A549 (cell line): ENCODE measurements around the gene ZNF526. TPM values are rescaled to one million over a fixed set of nuclear protein-coding genes. Genes with fewer than 3 reads are reported as not detected.

ENCODE experiments used
- ATAC-seq, 2 experiments: fragments of 200-7000 bp in 1 of 2; fragments of >200 bp in 1 of 2; cut with Nextera tagmentation in 1 of 2; cut with Tn5 transposase in 1 of 2; 3 replicates each; pipeline versions ENCODE4 v1.8.0 to v1.9.1; 2018 to 2020; ENCODE audit warnings: mild to moderate bottlenecking in 1 of 2, moderate library complexity in 1 of 2
- CTCF ChIA-PET: fragments of 300-600 bp; sonication (Branson Sonifier 250); formaldehyde crosslinking; extraction: SDS; loops from one replicate; lab custom pipeline; 2021; ENCODE audit warnings: antibody characterized with exemption, inconsistent platforms; lab: Yijun Ruan, JAX
- POLR2A ChIA-PET: fragments of 350-600 bp; formaldehyde crosslinking; extraction: SDS; loops from one replicate; lab custom pipeline; 2021; ENCODE audit warnings: antibody characterized with exemption, inconsistent platforms; lab: Yijun Ruan, JAX
- DNase-seq, 2 experiments: peaks; one replicate each; pipeline versions ENCODE4 v3.0.0 to v3.0.0-alpha.2; 2011 to 2016; ENCODE audit warnings: low read depth in 1 of 2, low spot score in 1 of 2
- FAIRE-seq: peaks from 2 replicates; lab custom pipeline; 2011; peaks lifted over from hg19 to GRCh38; lab: Jason Lieb, UNC
- H3K27ac ChIP-seq, 2 experiments: fragments of >200 bp; sonication (Bioruptor Twin); formaldehyde crosslinking; 3 replicates each; pipeline ENCODE4 v1.5.1; 2016 to 2017
- H3K4me1 ChIP-seq: fragments of >200 bp; sonication (Bioruptor Twin); formaldehyde crosslinking; 3 replicates; pipeline ENCODE4 v1.6.1; 2016
- H3K4me2 ChIP-seq: fragments of >200 bp; sonication (Bioruptor Twin); formaldehyde crosslinking; 3 replicates; pipeline ENCODE4 v1.6.1; 2016
- H3K4me3 ChIP-seq: fragments of >200 bp; sonication (Bioruptor Twin); formaldehyde crosslinking; 3 replicates; pipeline ENCODE4 v1.5.1; 2016
- H3K9me3 ChIP-seq: fragments of >200 bp; sonication (Bioruptor Twin); formaldehyde crosslinking; 3 replicates; pipeline ENCODE4 v1.6.1; 2016
- BHLHE40 ChIP-seq: IDR thresholded peaks from 2 replicates; pipeline ENCODE4 v1.6.1; 2012; ENCODE audit warnings: low read depth, low read length, inconsistent platforms
- CBX2 ChIP-seq: fragments of 200-600 bp; sonication (generic); IDR thresholded peaks from 2 replicates; pipeline ENCODE4 v1.6.1; 2016; ENCODE audit warnings: low read depth, mild to moderate bottlenecking, borderline replicate concordance
- CBX8 ChIP-seq: fragments of 200-600 bp; sonication (generic); IDR thresholded peaks from 2 replicates; pipeline ENCODE4 v1.6.1; 2016
- CEBPB ChIP-seq, 2 experiments: fragments of >200 bp in 1 of 2; sonication (Bioruptor Twin) in 1 of 2; formaldehyde crosslinking in 1 of 2; IDR thresholded peaks; 2 replicates each; pipeline ENCODE4 v1.6.1; 2012 to 2016
- CHD2 ChIP-seq: fragments of 150-350 bp; IDR thresholded peaks from 2 replicates; pipeline ENCODE4 v1.6.1; 2014; ENCODE audit warnings: low read length; ENCODE audit not compliant: partially characterized antibody
- EHF ChIP-seq: fragments of 250-450 bp; sonication (Bioruptor Pico); IDR thresholded peaks from 2 replicates; pipeline ENCODE4 v1.5.0; 2020; ENCODE audit warnings: mild to moderate bottlenecking
- EHMT2 ChIP-seq: fragments of 200-600 bp; sonication (generic); IDR thresholded peaks from 2 replicates; pipeline ENCODE4 v1.6.1; 2016; ENCODE audit warnings: antibody characterized with exemption, low read depth, mild to moderate bottlenecking, moderate library complexity
- EP300 ChIP-seq, 2 experiments: fragments of >200 bp; sonication (Bioruptor Twin); formaldehyde crosslinking; IDR thresholded peaks; 2 replicates in 1 of 2; 3 replicates in 1 of 2; pipeline ENCODE4 v1.6.1; 2016 to 2017
- ESRRA ChIP-seq: fragments of 150-350 bp; IDR thresholded peaks from 2 replicates; pipeline ENCODE4 v1.6.1; 2014; ENCODE audit warnings: mild to moderate bottlenecking, low read length, borderline replicate concordance
- FOSB ChIP-seq: fragments of 250-450 bp; sonication (Bioruptor Pico); IDR thresholded peaks from 2 replicates; pipeline ENCODE4 v1.5.0; 2020; ENCODE audit warnings: mild to moderate bottlenecking, moderate library complexity
- GATA3 ChIP-seq: IDR thresholded peaks from 2 replicates; pipeline ENCODE4 v1.6.1; 2012; ENCODE audit warnings: borderline replicate concordance
- HOXA7 ChIP-seq: fragments of 250-450 bp; sonication (Bioruptor Pico); IDR thresholded peaks from 2 replicates; pipeline ENCODE4 v1.5.0; 2020; ENCODE audit warnings: mild to moderate bottlenecking, moderate library complexity
- HOXB13 ChIP-seq: fragments of 250-450 bp; sonication (Bioruptor Pico); IDR thresholded peaks from 2 replicates; pipeline ENCODE4 v1.5.0; 2020; ENCODE audit warnings: low read depth, mild to moderate bottlenecking, moderate library complexity
- HOXB5 ChIP-seq: fragments of 250-450 bp; sonication (Bioruptor Pico); IDR thresholded peaks from 2 replicates; pipeline ENCODE4 v1.5.0; 2020; ENCODE audit warnings: mild to moderate bottlenecking, moderate library complexity
- JUN ChIP-seq, 2 experiments: fragments of >200 bp; sonication (Bioruptor Twin); formaldehyde crosslinking; IDR thresholded peaks; 2 replicates in 1 of 2; 3 replicates in 1 of 2; pipeline ENCODE4 v1.6.1; 2016 to 2017
- MAZ ChIP-seq: fragments of 150-350 bp; IDR thresholded peaks from 2 replicates; pipeline ENCODE4 v1.6.1; 2014; ENCODE audit warnings: antibody characterized with exemption, low read depth, low read length, borderline replicate concordance
- NFE2L2 ChIP-seq: fragments of 150-350 bp; conservative IDR thresholded peaks from 2 replicates; pipeline ENCODE4 v1.6.1; 2014; ENCODE audit warnings: low read length
- NPAS2 ChIP-seq: fragments of 250-450 bp; sonication (Bioruptor Pico); IDR thresholded peaks from 2 replicates; pipeline ENCODE4 v1.8.0; 2022; ENCODE audit warnings: mild to moderate bottlenecking, moderate library complexity, borderline replicate concordance
- NR3C1 ChIP-seq: fragments of >200 bp; sonication (Bioruptor Twin); formaldehyde crosslinking; IDR thresholded peaks from 3 replicates; pipeline ENCODE4 v1.6.1; 2017
- POLR2A ChIP-seq: IDR thresholded peaks from 2 replicates; pipeline ENCODE4 v1.6.1; 2012; ENCODE audit warnings: mild to moderate bottlenecking, low read length
- RAD21 ChIP-seq, 2 experiments: fragments of >200 bp in 1 of 2; sonication (Bioruptor Twin) in 1 of 2; formaldehyde crosslinking in 1 of 2; IDR thresholded peaks in 1 of 2; conservative IDR thresholded peaks in 1 of 2; 2 replicates in 1 of 2; 3 replicates in 1 of 2; pipeline ENCODE4 v1.6.1; 2012 to 2018; ENCODE audit warnings: inconsistent platforms in 1 of 2
- RARB ChIP-seq: fragments of 250-450 bp; sonication (Bioruptor Pico); IDR thresholded peaks from 2 replicates; pipeline ENCODE4 v1.8.0; 2021; ENCODE audit warnings: mild to moderate bottlenecking, moderate library complexity
- RFX5 ChIP-seq: fragments of 450-650 bp; IDR thresholded peaks from 2 replicates; pipeline ENCODE4 v1.7.1; 2014; ENCODE audit warnings: antibody characterized with exemption, mild to moderate bottlenecking, moderate library complexity
- SMC3 ChIP-seq: fragments of >200 bp; sonication (Bioruptor Twin); formaldehyde crosslinking; IDR thresholded peaks from 3 replicates; pipeline ENCODE4 v1.6.1; 2018; ENCODE audit warnings: inconsistent platforms
- SREBF2 ChIP-seq: fragments of 450-650 bp; IDR thresholded peaks from 2 replicates; pipeline ENCODE4 v1.6.1; 2014; ENCODE audit warnings: mild to moderate bottlenecking, moderate library complexity
- TP53 ChIP-seq: fragments of 250-450 bp; sonication (Bioruptor Pico); IDR thresholded peaks from 2 replicates; pipeline ENCODE4 v1.5.0; 2021; ENCODE audit warnings: mild to moderate bottlenecking, moderate library complexity
- ZC3H11A ChIP-seq: fragments of 450-650 bp; IDR thresholded peaks from 2 replicates; pipeline ENCODE4 v1.6.1; 2014; ENCODE audit warnings: antibody characterized with exemption, mild to moderate bottlenecking
- ZFP36 ChIP-seq: fragments of 450-650 bp; IDR thresholded peaks from 2 replicates; pipeline ENCODE4 v1.6.1; 2014; ENCODE audit warnings: borderline replicate concordance; ENCODE audit not compliant: partially characterized antibody
- ZNF302 ChIP-seq: fragments of 250-450 bp; sonication (Bioruptor Pico); IDR thresholded peaks from 2 replicates; pipeline ENCODE4 v1.9.0; 2021; ENCODE audit warnings: inconsistent platforms, mild to moderate bottlenecking, moderate library complexity
- ZSCAN20 ChIP-seq: fragments of 250-450 bp; sonication (Bioruptor Pico); IDR thresholded peaks from 2 replicates; pipeline ENCODE4 v1.8.0; 2022; ENCODE audit warnings: mild to moderate bottlenecking, moderate library complexity
- WGBS: methylation state at CpG from one replicate; pipeline ENCODE4 v1.1.6; 2017; ENCODE audit errors: missing lambda C conversion rate; 5-methylcytosine and 5-hydroxymethylcytosine counted together
- polyA plus RNA-seq, 4 experiments: library from polyadenylated mRNA; depleted of rRNA in 3 of 4; stranded (reverse); fragments of >200 nt; fragmentation: RNase III in 1 of 4; extraction: RNeasy Plus Mini Kit Qiagen cat#74134 plus additional on column Dnase treatment in 1 of 4; gene quantifications; 2 replicates in 3 of 4; 3 replicates in 1 of 4; pipeline ENCODE4 v1.2.3, GENCODE V29; 2011 to 2017
- TF ChIP-seq, protein P1 (sequence below): fragments of 250-450 bp; sonication (Bioruptor Pico); IDR thresholded peaks from 2 replicates; pipeline ENCODE4 v1.5.0; 2021; ENCODE audit warnings: mild to moderate bottlenecking, moderate library complexity, borderline replicate concordance
- TF ChIP-seq, protein P2 (sequence below): fragments of 450-650 bp; IDR thresholded peaks from 2 replicates; pipeline ENCODE4 v1.6.1; 2014; ENCODE audit warnings: antibody characterized with exemption
- TF ChIP-seq, protein P3 (sequence below): fragments of 200-600 bp; sonication (generic); IDR thresholded peaks from 2 replicates; pipeline ENCODE4 v1.6.1; 2016; ENCODE audit warnings: antibody characterized with exemption, mild to moderate bottlenecking, moderate library complexity
- TF ChIP-seq, protein P4 (sequence below): fragments of >200 bp; sonication (Bioruptor Twin); formaldehyde crosslinking; IDR thresholded peaks from 3 replicates; pipeline ENCODE4 v1.6.1; 2016

Gene ZNF526
- polyA plus RNA-seq, 2 of the 4 experiments (the other 2 are of a cell fraction): 7.1 to 12.9 TPM

DNA sequence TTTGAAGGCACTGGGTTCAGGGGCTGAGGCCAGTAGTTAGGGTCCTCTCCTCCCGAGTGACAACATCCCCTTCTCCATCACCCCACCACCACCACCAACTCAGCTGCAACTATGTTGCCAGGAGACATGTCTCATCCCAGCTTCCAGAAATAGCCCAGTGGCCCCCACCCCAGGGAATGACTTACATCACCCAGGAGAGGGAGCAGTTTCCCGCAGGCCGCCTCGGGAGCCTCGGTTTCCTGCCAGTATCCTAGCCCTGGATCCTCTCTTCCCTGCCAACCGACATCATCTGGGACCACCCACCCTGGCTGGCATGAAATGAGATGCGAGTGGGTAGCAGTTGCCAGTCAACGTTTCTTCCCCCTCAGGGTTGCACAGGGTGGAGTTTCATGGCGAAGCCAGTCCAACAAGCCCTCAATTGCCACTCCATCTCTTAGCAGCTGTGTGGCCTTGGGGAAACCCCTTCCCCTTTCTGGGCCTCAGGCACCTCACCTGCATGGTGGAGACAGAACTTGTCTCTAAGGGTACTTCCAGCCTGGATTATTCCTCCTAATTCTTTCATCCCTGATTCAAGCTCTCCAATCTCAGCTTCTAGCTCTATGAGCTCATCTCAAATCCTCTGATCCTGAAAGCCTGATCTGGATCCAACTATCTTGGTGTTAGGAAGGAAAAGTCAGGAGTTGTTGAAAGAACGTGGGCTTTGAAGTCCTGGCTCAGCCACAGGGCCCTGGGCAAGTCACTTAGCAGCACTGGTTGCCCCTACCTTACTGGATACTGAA, 26.2 kb downstream of the ZNF526 start:
- CTCF ChIA-PET: interaction anchor here (0.7 to 21.7 kb wide), 31 partner anchors 11 to 373 kb away, joined by 3 to 616 read pairs (median 5); partner anchors contain the start of genes CIC, ERF, PAFAH1B3 and POU2F2
- ATAC-seq (no peak), FAIRE-seq (peak; percentile 68), DNase-seq (peak; percentile 85 to 94)
- Histone ChIP-seq H3K9me3 (no peaks in the 10 kb centered on the region), H3K4me1 (peaks cover 66% of the 10 kb centered on the region), H3K4me2 (peak overlapping the region; percentile 25; the same call in 1 of the 3 replicates), H3K4me3 (no peak overlapping the region), H3K27ac (peak overlapping the region; percentile 0 to 90; a peak in 4 of 6 replicates)
- POLR2A ChIA-PET: interaction anchor here (0.7 to 2.2 kb wide), 9 partner anchors 10 to 170 kb away, joined by 3 to 11 read pairs (median 5); partner anchors contain the start of genes CIC, PAFAH1B3 and ZNF574
- 28% methylated on average over 10 of the region's 10 CpGs for WGBS
- TF ChIP-seq SREBF2 (no peak), EHMT2 (no peak), ESRRA (no peak), POLR2A (no peak), MAZ (peak; percentile 99), ZSCAN20 (no peak), CHD2 (no peak), RARB (CRISPR knock-in tag) (0 out of 2 replicates have a peak, but pooled peaks have one; percentile 9), BHLHE40 (no peak), HOXB13 (CRISPR knock-in tag) (no peak), RAD21 (conservative IDR thresholded peaks at IDR 0.05 in 1 of 2, IDR thresholded peaks at IDR 0.05 in 1 of 2) (peak; percentile 81 to 82), CBX8 (no peak), TP53 (CRISPR knock-in tag) (no peak), SMC3 (peak; percentile 88), NR3C1 (no peak), ZFP36 (no peak), EHF (peak; percentile 34; the same call in 1 of the 2 replicates), CEBPB (IDR thresholded peaks at IDR 0.05) (no peak), RFX5 (no peak), HOXB5 (0 out of 2 replicates have a peak, but pooled peaks have one; percentile 39), NPAS2 (CRISPR knock-in tag) (no peak), ZC3H11A (no peak), FOSB (CRISPR knock-in tag) (peak; percentile 77; the same call in 1 of the 2 replicates), CBX2 (no peak), HOXA7 (peak; percentile 49), JUN (IDR thresholded peaks at IDR 0.05) (peak; percentile 4 to 48; a peak in 4 of 5 replicates), GATA3 (0 out of 2 replicates have a peak, but pooled peaks have one; percentile 31), ZNF302 (CRISPR knock-in tag) (no peak), NFE2L2 (no peak), EP300 (IDR thresholded peaks at IDR 0.05) (no peak)
- TF ChIP-seq, protein P1, sequence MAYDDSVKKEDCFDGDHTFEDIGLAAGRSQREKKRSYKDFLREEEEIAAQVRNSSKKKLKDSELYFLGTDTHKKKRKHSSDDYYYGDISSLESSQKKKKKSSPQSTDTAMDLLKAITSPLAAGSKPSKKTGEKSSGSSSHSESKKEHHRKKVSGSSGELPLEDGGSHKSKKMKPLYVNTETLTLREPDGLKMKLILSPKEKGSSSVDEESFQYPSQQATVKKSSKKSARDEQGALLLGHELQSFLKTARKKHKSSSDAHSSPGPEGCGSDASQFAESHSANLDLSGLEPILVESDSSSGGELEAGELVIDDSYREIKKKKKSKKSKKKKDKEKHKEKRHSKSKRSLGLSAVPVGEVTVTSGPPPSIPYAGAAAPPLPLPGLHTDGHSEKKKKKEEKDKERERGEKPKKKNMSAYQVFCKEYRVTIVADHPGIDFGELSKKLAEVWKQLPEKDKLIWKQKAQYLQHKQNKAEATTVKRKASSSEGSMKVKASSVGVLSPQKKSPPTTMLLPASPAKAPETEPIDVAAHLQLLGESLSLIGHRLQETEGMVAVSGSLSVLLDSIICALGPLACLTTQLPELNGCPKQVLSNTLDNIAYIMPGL (CRISPR knock-in tag): no peak
- TF ChIP-seq, protein P2, sequence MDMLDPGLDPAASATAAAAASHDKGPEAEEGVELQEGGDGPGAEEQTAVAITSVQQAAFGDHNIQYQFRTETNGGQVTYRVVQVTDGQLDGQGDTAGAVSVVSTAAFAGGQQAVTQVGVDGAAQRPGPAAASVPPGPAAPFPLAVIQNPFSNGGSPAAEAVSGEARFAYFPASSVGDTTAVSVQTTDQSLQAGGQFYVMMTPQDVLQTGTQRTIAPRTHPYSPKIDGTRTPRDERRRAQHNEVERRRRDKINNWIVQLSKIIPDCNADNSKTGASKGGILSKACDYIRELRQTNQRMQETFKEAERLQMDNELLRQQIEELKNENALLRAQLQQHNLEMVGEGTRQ: no peak
- TF ChIP-seq, protein P3, sequence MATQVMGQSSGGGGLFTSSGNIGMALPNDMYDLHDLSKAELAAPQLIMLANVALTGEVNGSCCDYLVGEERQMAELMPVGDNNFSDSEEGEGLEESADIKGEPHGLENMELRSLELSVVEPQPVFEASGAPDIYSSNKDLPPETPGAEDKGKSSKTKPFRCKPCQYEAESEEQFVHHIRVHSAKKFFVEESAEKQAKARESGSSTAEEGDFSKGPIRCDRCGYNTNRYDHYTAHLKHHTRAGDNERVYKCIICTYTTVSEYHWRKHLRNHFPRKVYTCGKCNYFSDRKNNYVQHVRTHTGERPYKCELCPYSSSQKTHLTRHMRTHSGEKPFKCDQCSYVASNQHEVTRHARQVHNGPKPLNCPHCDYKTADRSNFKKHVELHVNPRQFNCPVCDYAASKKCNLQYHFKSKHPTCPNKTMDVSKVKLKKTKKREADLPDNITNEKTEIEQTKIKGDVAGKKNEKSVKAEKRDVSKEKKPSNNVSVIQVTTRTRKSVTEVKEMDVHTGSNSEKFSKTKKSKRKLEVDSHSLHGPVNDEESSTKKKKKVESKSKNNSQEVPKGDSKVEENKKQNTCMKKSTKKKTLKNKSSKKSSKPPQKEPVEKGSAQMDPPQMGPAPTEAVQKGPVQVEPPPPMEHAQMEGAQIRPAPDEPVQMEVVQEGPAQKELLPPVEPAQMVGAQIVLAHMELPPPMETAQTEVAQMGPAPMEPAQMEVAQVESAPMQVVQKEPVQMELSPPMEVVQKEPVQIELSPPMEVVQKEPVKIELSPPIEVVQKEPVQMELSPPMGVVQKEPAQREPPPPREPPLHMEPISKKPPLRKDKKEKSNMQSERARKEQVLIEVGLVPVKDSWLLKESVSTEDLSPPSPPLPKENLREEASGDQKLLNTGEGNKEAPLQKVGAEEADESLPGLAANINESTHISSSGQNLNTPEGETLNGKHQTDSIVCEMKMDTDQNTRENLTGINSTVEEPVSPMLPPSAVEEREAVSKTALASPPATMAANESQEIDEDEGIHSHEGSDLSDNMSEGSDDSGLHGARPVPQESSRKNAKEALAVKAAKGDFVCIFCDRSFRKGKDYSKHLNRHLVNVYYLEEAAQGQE: no peak
- TF ChIP-seq, protein P4, sequence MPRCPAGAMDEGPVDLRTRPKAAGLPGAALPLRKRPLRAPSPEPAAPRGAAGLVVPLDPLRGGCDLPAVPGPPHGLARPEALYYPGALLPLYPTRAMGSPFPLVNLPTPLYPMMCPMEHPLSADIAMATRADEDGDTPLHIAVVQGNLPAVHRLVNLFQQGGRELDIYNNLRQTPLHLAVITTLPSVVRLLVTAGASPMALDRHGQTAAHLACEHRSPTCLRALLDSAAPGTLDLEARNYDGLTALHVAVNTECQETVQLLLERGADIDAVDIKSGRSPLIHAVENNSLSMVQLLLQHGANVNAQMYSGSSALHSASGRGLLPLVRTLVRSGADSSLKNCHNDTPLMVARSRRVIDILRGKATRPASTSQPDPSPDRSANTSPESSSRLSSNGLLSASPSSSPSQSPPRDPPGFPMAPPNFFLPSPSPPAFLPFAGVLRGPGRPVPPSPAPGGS: 0 out of 3 replicates have a peak, but pooled peaks have one; percentile 12
